Amniotic epithelial cell (primary cell): ENCODE measurements around the gene CYB5R4.

Experiments
- DNase-seq: peaks from one replicate; pipeline ENCODE4 v3.0.0-alpha.2; 2010; ENCODE audit warnings: low read depth

Gene CYB5R4, protein sequence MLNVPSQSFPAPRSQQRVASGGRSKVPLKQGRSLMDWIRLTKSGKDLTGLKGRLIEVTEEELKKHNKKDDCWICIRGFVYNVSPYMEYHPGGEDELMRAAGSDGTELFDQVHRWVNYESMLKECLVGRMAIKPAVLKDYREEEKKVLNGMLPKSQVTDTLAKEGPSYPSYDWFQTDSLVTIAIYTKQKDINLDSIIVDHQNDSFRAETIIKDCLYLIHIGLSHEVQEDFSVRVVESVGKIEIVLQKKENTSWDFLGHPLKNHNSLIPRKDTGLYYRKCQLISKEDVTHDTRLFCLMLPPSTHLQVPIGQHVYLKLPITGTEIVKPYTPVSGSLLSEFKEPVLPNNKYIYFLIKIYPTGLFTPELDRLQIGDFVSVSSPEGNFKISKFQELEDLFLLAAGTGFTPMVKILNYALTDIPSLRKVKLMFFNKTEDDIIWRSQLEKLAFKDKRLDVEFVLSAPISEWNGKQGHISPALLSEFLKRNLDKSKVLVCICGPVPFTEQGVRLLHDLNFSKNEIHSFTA

DNA sequence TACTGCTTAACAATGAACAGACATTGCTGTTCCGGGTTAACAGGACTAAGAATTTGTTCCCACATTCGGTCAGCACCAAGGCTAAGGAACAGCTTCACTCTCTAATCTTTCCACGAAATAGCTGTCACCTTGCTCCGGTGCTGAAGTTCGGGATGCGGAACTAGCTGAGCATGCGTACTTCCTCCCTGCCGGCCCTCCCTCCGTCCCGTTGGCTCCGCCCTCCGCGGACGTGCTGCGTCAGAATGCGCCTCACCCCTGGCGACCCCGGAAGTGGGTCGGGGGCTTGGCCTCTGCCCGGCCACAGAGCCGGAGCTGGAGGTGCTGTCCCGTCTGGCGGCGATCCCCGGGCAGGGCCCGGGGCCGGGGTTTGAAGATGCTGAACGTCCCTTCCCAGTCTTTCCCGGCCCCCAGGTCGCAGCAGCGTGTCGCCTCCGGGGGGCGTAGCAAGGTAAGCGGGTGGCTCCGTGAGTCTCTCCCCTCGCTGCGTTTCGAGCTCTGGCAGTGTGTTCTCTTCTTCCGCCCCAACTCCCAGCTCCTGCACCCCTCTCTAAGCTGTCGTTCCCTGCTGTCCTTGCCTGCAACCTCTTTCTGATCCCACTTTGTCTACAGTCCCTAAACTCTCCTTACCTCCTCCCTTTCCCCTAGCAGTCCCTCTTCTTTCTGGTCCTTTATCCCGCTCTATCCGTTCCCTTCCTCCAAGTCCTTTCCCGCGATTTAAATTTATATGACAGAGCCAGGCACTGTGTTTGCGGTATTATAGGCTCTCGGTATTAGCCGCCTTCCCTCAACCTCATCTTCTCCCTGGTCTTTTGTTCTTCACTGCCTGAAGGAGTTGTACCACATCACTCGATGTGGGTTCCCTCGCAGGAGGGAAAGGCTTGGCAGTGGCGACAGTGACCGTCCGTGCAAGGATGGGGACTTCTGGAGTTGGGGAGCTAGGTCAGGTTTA, at the start of gene CYB5R4:
CYB5R4 (plus strand) TSS at position 280 of the 949 bp plus-strand sequence; CDS start at position 374, 94 bp downstream.
- DNase-seq: peak; percentile 96

DNA sequence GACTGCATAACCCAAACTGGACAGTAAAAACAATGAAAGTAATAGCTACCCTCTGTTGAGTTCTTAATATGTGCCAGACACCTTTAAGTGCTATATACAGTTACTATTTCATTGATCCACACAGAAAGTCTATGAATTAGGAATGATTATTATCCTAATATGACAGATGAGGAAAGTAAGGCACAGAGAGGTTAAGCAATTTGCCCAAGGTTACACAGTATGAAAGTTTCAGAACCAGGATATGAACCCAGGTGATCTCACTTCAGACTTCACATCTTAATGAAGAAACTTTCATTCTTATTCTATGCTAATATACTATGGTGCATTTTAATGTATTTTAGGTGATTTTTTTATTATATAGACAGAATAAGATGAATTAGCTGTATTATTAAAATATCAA, 46.9 kb upstream of the CYB5R4 start:
- DNase-seq: no peak

DNA sequence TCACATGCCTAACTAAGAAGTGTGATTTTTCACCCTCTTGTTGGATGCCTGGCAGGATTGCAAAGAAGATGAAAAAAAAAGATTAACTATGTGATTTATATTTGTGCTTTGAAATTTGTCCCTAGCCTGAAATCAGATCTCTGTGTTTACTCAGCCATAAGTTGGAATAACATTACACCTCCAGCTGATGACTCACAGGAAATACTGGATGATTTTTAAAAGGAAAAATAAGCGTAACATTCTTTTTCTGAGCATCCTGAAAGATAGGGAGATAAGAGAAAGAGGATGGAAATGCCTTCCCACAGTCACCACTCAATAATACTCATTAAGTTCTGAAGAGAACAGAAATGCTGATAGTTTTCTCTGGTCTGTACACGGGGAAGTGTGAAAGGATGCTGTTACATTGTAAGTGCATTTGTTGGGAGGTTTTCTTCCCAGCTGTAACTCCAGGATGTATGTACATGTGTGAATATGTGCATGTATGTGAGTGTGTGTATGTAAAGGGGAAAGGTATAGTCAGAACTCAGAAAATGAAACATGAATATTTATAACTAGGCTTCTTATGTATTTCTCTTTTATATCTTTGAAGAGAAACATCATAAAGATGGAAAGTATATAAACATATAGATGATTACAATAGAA, 43.7 kb upstream of the CYB5R4 start:
- peak; percentile 5 for DNase-seq

DNA sequence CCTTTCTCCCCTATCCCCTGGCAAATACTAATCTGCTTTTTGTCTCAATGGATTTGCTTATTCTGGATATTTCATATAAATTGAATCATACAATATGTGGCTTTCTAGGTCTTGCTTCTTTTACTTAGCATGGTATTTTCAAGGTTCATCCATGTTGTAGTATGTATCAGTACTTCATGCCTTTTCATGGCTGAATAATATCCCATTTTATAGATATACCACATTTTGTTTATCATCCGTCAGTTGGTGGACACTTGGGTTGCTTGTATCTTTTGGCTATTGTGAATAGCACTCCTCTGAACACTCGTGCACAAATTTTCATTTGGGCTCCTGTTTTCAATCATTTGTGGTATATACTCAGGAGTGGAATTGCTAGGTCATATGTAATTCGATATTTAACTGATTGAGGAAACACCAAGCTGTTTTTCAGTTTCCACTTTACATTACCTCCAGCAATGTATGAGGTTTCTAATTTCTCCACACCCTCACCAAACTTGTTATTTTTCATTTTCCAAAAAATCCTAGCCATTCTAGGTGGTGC, 36.8 kb upstream of the CYB5R4 start:
- no peak for DNase-seq

DNA sequence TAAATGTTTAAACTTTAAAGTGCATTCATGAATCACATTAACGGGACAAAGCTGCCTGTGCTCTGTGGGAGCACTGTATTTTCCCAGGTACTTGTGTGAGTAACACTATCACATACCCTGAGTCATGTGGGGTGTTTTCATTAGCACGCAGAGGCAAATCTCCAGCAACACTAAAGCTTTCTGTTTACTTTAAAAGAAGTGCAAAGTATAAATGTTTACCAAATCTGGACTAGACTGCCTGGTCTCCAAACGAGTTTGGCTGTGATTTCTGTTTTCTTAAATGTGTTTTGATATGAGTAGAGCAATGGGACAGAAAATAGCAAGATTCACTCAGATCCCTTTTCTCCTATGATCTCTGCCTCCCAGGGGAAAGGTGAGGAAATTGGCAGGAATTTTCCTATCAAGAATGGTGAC, 35.1 kb upstream of the CYB5R4 start:
- DNase-seq: peak; percentile 3

DNA sequence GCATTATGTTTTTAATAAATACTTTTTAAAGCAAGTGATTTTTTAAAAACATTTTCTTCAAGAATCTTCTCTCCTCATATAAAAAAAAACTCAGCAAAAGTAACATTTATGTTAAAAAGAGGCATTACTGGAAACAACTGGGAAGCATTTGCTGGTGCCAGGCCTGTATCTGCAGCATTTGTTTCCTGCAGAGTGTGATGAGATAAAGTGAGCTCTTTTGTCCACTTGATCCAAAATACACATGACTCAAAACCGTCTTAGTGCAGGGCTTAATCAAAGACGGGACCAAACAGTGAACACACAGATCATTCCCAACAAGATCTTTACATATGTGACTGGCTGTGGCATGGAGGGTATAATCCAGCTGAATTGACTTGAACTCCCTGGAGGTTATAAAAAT, 34.7 kb upstream of the CYB5R4 start:
- no peak for DNase-seq

DNA sequence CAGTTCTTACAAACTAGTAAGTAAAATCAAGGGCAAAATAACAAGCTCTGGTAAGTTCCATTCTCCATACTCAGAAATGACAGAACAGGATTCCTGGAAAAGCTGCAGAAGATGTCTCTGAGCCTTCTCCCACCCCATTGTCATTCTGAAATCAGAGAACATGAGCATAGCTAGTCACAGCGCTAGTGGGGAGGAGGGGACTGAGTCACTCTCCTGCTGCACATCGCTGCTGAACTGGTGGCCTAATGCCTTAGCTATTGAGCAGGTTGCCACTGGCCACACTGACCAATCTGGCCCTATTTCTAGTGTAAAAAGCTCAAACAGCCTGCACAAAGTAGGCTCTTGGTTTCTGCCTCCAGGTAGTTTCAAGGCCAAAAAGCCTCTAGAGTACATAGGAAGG, 32.4 kb upstream of the CYB5R4 start:
- DNase-seq: no peak

DNA sequence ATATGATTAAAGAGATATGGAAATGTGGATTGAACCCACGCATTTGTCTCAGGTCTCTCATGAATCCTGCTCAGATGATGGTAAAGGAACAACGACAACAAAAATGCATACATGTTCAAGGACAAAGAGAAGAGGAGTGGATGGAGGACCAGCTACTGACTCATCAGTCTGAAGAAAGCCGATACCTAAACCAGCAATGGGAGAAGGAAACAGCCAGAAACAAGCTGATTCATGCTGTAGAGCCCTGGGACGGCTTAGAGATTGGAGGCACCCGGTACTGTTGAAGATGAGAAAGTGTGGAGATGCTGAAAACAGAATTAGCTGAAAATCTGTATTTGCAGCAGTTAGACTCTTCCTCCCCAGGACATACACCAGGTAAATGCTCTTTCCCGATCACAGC, 20.8 kb upstream of the CYB5R4 start:
- no peak for DNase-seq

DNA sequence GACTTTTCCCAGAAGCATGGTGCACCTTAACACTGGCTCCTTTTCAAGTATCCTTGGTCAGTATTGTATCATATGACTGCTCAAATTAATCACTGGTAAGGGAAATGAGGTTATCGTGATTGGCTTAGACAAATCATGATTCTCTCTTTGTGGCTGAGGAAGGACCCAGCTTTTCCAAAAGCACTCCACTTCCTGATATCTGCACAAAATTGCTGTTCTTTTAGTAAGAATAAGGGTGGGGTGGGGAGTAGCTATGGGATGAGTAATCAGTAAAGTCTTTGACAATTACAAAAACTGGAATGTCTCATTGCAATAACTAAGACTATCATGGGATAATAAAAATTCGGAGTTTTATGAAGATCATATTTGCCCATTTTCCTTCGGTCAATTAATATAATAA, 15.3 kb upstream of the CYB5R4 start:
- no peak for DNase-seq

DNA sequence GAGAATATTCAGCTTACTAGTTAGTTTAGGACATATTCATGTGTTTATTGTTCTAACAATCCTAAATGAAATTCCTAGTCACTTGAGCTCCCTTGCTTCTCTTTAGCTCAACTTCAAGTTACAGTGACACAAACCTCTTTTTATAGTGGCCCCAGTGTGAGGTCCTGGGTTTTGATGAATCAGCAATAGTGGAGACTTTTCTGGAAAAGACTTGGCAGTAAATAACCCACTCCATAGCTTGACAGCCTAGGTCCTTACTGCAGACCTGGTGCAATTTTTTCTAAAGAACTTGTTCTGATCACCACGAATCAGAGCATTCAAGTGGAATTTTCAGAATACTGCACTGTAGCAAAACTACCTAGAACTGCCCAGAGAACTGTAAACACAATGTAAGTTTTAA, 13.2 kb upstream of the CYB5R4 start:
- no peak for DNase-seq

DNA sequence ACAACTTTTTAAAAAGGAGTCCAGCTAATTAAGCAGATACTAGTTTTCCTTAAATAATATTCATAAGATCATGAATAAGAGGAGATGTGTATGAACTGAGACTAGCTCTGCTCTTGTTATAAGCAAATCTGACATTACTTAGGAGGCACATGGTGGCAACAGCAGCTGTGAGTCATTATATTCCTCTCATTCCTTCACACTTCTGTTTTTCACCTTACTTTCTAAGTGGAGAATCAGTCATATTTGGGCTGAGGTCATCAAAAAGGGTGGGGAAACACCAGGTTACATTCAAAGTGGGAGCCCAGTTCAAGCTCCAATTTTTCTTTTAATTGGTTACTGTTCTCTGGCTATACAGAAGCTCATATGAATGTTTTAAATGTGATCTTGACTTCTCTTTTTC, 12.3 kb upstream of the CYB5R4 start:
- DNase-seq: no peak

DNA sequence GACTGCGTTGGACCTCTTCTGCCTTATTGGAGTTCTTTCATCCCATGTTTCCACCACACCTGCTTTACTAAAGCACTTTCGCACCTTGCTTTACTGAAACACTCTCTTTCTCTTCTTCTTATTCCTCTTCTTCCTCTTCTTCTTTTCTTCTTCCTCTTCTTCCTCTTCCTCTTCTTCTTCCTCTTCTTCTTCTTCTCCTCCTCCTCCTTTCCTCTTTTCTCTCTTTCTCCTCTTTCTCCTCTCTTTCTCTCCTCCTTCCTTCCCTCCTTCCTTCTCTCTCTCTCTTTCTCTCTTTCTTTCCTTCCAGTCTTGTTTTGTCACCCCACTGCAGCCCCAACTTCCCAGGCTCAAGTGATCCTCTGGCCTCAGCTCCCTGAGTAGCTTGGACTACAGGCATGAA, 10.4 kb upstream of the CYB5R4 start:
- DNase-seq: no peak

DNA sequence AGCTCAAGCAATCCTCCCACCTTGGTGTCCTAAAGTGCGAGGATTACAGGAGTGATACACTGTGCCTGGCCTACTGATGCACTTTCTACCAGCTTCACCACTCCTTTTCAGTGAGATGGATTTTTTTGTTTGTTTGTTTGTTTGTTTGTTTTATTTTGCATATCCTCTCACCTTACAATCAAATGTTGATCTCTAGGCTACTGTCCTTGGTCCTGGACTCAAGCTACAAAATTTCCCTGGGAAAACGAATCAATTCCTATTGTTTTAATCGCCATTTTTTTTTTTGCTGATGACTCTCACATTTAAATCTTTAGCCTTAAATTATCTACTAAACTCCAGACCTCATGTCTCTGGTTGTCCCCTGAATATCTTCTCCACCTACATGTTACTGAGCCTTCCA, 9.9 kb upstream of the CYB5R4 start:
- no peak for DNase-seq

DNA sequence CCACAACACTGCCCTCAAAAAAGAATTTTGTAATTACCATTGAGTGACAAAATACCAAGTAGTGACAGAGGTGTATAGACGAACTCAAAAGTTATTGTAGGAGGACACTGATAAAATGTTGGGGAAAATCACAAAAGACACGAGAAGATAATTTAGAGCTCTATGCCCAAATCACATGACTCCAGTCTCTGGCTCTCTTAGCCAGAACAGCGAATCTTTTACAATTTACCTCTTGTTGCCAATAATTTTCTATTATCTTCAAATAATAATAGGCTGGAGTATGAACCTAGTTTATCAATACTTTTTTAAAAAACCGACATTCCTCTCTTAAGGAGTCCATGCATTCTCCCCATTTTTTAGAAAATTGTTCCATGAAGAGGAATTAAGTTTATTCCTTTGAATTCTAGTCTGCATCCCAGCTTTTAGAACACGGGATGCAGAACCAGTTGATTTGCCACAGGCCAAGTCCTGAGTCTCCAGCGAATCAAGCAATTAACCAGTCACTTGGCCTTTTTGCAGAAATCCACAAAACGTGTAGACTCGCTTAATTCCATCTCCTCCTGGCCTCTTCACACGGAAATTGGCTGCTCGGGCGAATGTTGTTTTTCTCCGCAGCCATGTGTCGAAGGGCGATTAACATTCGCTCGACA, 6.8 kb upstream of the CYB5R4 start:
- no peak for DNase-seq

DNA sequence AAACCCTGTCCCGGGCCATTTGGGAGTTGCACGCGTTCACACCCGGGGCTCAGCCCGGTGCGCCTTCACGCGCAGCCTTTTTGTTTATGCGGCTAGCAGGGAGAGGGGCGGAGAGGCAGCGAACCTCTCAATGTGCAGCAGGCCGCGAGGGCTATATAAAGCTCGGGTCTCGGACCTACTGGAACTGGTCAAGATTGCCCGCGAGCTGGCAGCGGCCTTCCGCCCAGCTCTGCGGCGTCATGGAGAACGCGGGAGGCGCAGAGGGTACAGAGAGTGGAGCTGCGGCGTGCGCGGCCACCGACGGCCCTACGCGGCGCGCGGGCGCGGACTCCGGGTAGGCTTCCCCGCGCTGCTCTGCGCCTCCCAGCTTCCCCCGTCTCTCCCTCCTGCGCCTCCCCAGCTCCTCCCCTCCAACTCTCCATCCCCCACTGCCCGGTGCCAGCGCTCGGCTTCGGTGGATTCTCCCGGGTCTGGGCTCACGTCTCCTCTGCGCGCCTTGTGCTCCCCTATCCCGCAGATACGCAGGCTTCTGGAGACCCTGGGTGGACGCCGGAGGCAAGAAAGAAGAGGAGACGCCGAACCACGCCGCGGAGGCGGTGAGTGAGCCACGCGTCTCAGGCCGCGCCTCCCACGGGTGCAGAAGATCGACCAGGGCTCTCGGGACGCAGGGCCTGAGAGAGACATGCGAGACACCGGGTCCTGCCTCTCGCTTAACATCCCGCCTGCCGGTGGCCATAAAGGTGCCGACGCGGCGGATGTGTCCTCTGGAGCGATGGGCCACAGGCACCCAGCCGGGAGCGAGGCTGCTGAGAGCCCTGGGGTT, 6.1 kb upstream of the CYB5R4 start, which contains the start of gene RIPPLY2:
RIPPLY2 (plus strand) TSS at position 183 of the 823 bp plus-strand sequence; CDS start at position 240, 57 bp downstream.
- DNase-seq: peak; percentile 41

DNA sequence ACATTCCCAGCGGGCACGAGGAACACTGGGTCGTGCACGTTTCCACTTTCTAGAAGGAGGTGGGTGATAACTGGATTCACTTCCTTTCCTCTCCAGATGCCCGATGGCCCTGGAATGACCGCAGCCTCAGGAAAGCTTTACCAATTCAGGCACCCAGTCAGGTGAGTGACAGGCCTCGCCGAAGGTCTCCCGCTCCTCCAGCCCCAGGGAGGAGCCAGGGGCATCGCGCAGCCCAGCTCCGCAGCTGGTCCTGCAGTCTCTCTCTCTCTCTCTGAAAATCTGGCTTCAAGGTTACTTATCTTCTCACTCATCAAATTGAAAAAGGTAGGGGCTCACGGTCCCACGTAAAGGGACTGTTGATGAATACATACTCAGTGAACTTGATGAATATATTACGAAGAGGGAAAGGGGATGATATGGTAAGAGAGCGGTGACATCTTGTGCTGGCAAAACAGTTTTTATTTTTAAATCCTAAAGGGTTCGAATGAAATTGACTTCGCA, 5.4 kb upstream of the CYB5R4 start:
- no peak for DNase-seq

DNA sequence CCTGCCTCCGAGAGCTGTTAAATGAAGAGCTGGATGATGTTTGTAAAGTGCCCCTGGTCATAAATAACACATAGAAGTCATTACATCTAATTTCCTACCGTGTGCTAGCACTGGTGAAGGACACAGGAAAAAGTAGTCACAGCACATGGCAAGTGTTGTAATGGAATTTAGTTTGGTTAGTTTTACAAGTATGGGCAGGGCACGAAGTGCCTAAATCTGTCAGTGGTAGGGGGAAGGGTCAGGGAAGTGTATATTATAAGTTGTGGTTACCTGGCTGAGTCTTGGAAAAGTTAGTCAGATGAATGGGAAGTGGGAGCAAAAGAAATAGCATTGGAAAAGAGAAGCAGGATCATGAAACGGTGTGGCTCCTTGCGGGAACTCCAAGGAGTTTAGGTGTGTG, 4.7 kb upstream of the CYB5R4 start:
- DNase-seq: no peak

DNA sequence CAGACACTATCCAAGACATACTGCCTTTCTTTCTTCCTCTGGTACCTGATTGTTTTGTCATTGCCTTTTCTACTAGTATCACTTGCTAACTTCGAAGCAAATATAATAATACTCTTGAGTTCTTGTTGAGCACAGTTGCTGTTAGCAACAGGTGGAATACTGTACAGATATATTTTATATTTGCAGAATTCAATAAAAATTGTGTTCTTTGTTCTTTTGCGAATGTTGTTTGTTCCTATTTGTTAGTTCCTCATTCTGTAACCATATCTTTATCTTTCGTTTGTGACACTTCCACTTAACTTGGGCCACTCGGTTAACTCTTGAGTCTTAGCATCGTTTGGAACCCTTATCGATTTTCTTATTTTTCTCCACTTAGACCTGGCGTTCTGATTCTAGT, 868 bp downstream of the CYB5R4 start:
- DNase-seq: no peak

DNA sequence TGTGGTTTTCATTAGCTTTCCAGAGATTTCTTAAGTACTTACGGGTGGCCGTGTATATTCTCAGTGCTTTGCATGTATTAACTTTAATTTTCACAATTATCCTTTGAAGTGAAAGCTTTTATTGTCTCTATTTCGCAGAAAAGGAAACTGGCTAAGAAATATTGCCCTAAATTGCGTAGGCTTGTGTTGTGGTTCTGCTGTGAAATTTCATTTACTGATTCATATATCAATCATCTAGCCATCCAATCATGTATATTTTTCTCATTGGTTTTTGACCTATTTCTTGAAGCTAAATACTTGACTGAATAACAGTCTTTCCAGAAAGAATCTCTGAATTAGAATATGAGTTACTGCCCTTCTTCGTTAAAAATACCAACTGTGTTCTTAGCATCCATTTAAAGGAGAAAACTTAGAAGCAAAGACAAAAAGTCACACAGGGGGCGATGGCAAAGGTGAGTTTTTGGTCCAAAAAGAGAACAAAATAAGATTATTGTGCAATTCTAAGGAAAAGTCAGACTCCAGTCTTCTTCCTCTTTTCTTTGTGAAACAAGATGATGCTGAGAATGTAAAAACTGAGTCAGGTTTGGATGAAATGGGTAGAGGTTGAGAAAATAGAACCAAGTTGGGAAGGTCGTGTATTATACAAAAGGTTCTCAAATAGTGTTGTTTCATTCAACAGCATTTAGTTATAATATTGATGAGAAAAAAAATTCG, 1.4 kb downstream of the CYB5R4 start:
- DNase-seq: no peak
